Measurements from ENCODE around the gene UBE4A. TPM values are rescaled to one million over a fixed set of nuclear protein-coding genes. Genes with fewer than 3 reads are reported as not detected.

UBE4A gene
- total RNA-seq, 4 donors from 2014 or later = 40.3 to 46.1 (median 44.4) TPM

GRCh38 chr11:118338637-118339061 is 20.8 kb upstream of the UBE4A start:
- no peak for DNase-seq (ENCODE audit: low spot score in 2 of 2)
- no peak for TF ChIP-seq CTCF (IDR thresholded peaks at IDR 0.05)
- no peak for TF ChIP-seq POLR2A (IDR thresholded peaks at IDR 0.05)
- H3K4me3 ChIP-seq (ENCODE audit: low read depth, poor library complexity, severe bottlenecking) = no peak overlapping the region
- 33 to 40% methylated on average over 7 of the region's 7 CpGs for WGBS, 2 donors
- intact Hi-C loops (cut with DNase I; ENCODE audit: low total_unique reads) = no loop called here

DNA sequence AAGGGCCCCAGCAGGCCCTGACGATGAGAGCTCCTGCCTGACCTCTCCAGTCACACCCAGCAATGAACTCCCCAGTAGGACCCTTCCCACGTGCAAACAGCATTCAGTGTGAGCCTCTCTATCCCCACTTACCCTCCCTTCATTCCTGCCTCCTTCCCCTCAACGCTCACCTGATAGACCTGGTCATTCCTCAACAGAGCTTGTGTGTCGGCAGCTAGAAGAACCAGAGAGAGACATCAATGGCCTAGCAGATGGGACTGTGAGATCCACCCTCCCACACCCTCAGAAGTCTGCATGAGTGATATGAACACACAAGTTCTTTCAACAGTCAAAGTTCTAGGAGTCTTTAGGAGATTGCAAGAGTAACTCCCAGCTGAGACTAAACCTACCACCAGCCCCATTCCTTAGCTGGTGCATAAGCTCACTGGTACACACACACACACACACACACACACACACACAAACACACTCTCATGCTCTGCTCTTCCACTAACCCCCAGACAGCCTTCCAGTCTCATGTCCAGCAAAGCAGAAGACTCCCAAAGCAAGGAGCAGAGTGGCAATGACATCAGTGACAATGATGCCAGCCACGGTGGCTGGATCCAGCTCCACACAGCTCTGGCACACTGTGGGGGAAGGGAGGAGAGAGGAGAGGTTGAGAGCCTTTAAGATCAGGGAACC is 20.0 kb upstream of the UBE4A start:
- 71 to 88% methylated on average over 5 of the region's 5 CpGs for WGBS, 2 donors
- no peak overlapping the region for H3K4me3 ChIP-seq (ENCODE audit: low read depth, poor library complexity, severe bottlenecking)
- intact Hi-C loops (cut with DNase I; ENCODE audit: low total_unique reads) = no loop called here
- DNase-seq (ENCODE audit: low spot score in 2 of 2) = no peak
- no peak for TF ChIP-seq POLR2A (IDR thresholded peaks at IDR 0.05)
- no peak for TF ChIP-seq CTCF (IDR thresholded peaks at IDR 0.05)

DNA sequence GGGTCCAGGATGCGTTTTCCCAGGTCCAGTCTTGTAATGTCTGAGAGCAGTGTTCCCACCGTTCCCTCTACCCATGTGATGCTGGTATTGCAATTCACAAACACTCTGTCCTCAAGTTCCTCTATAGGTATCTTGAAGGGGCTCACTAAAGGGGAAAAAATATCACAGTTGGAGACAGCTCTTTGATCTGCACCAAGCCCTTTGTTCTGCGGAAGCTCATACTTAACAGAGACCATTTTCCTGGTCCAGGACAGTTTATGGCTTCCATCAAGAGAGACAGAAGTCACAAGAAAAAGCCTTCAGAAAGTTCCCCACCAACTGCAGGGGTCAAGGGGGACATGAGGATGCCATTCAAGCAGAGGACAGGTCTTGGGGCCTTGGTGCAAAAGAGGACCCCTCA is 19.0 kb upstream of the UBE4A start:
- intact Hi-C loops (cut with DNase I; ENCODE audit: low total_unique reads) = no loop called here
- WGBS, 2 donors = 84 to 86% methylated on average over 3 of the region's 3 CpGs
- no peak overlapping the region for H3K4me3 ChIP-seq (ENCODE audit: low read depth, poor library complexity, severe bottlenecking)
- no peak for TF ChIP-seq CTCF (IDR thresholded peaks at IDR 0.05)
- TF ChIP-seq POLR2A (IDR thresholded peaks at IDR 0.05) = no peak
- DNase-seq (ENCODE audit: low spot score in 2 of 2) = no peak

GRCh38 chr11:118341261-118341660 is 18.1 kb upstream of the UBE4A start:
- intact Hi-C loops (cut with DNase I; ENCODE audit: low total_unique reads) = no loop called here
- H3K4me3 ChIP-seq (ENCODE audit: low read depth, poor library complexity, severe bottlenecking) = no peak overlapping the region
- WGBS, 2 donors = 96% methylated on average over 3 of the region's 3 CpGs
- DNase-seq (ENCODE audit: low spot score in 2 of 2) = no peak
- TF ChIP-seq CTCF (IDR thresholded peaks at IDR 0.05) (no peak), POLR2A (IDR thresholded peaks at IDR 0.05) (no peak)

DNA sequence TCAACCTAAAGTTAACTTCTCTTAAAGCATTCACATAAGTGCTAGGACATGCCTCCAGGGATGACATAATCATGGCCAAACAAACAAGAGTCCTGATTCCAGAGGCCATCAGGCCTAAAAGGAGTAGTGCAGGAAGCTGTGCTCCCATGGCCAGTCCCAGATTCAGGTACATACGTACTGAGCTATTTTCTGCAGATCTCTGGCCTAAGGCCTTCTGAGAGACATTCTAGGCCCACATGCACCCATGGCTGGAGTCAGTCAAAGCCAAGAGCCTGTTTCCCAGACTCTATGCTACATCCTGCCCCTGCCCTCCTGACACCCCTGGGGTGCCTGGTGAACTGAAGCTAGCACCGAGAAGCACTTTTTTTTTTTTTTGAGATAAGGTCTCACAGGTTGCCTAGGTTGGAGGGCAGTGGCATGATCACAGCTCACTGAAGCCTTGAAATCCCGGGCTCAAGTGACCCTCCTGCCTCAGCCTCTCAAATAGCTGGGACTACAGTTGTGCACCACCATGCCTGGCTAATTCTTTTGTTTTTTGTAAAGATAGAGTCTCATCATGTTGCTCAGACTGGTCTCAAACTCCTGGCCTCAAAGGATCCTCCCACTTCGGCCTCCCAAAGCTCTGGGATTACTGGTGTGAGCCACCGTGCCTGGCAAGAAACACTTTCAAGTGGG is 17.4 kb upstream of the UBE4A start:
- intact Hi-C loops (cut with DNase I; ENCODE audit: low total_unique reads) = no loop called here
- TF ChIP-seq POLR2A (IDR thresholded peaks at IDR 0.05) (no peak), CTCF (IDR thresholded peaks at IDR 0.05) (no peak)
- DNase-seq (ENCODE audit: low spot score in 2 of 2) = no peak
- WGBS, 2 donors = 88 to 90% methylated on average over 5 of the region's 5 CpGs
- no peak overlapping the region for H3K4me3 ChIP-seq (ENCODE audit: low read depth, poor library complexity, severe bottlenecking)

All from lower leg skin (tissue), 4 donors.